Measurements from ENCODE around the gene PRDM13.
"Not testable (repeated sequence)": the region's sequence is repeated elsewhere in the genome, so short reads cannot be mapped to it uniquely, and the experiment has no call there.

PRDM13 gene

GRCh38 chr6:99622044-99622443, 15.4 kb downstream of the PRDM13 start:
- not testable (repeated sequence) for FAIRE-seq; DNase-seq (ENCODE audit: insufficient read length, low spot score)

- FAIRE-seq (no peak), DNase-seq (ENCODE audit: insufficient read length, low spot score) (no peak)
These were observed 22.7 kb downstream of the PRDM13 start for GRCh38 chr6:99629293-99629692.

- DNase-seq (ENCODE audit: insufficient read length, low spot score) (no peak), FAIRE-seq (no peak)
These were observed 31.0 kb downstream of the PRDM13 start for GRCh38 chr6:99637629-99638028.

- not testable (repeated sequence) for FAIRE-seq; DNase-seq (ENCODE audit: insufficient read length, low spot score)
These were observed 31.7 kb downstream of the PRDM13 start for GRCh38 chr6:99638358-99638757.

- FAIRE-seq (no peak), DNase-seq (ENCODE audit: insufficient read length, low spot score) (no peak)
These were observed 34.6 kb downstream of the PRDM13 start for GRCh38 chr6:99641270-99641669.

GRCh38 chr6:99645986-99646385, 39.4 kb downstream of the PRDM13 start:
- FAIRE-seq, result no peak
- DNase-seq (ENCODE audit: insufficient read length, low spot score), result no peak

- DNase-seq (ENCODE audit: insufficient read length, low spot score); FAIRE-seq: not testable (repeated sequence)
These were observed 43.5 kb downstream of the PRDM13 start for GRCh38 chr6:99650091-99650571.

- DNase-seq (ENCODE audit: insufficient read length, low spot score) (no peak), FAIRE-seq (no peak)
These were observed 53.6 kb downstream of the PRDM13 start for GRCh38 chr6:99660206-99660605.

GRCh38 chr6:99661870-99662269, 55.2 kb downstream of the PRDM13 start:
- no peak for DNase-seq (ENCODE audit: insufficient read length, low spot score)
- no peak for FAIRE-seq

- DNase-seq (ENCODE audit: insufficient read length, low spot score), result no peak
- FAIRE-seq, result no peak
These were observed 56.0 kb downstream of the PRDM13 start for GRCh38 chr6:99662616-99663015.
